OCI-LY1 (cell line): Measurements from ENCODE around the gene PRL.

Experiments used
- H2AFZ ChIP-seq: fragments of 200-600 bp; sonication (generic), shearing (Covaris generic); 2 replicates; pipeline ENCODE4 v1.6.0; 2014; ENCODE audit warnings: antibody characterized with exemption, mild to moderate bottlenecking, low read length
- H3F3A ChIP-seq: fragments of 200-600 bp; sonication (generic), shearing (Covaris generic); 2 replicates; pipeline ENCODE4 v1.6.0; 2014; ENCODE audit warnings: mild to moderate bottlenecking, antibody characterized with exemption, low read length, moderate library complexity; ENCODE audit not compliant: insufficient read depth
- H3K27ac ChIP-seq: fragments of 200-600 bp; sonication (generic); 2 replicates; pipeline ENCODE4 v1.5.1; 2014; ENCODE audit warnings: low read length, mixed run types, mild to moderate bottlenecking, low read depth; ENCODE audit not compliant: poor library complexity, severe bottlenecking
- H3K27me3 ChIP-seq: fragments of 200-600 bp; sonication (generic); 2 replicates; pipeline ENCODE4 v1.6.0; 2014; ENCODE audit warnings: antibody characterized with exemption, mild to moderate bottlenecking, low read length, moderate library complexity; ENCODE audit not compliant: insufficient read depth
- H3K36me3 ChIP-seq: fragments of 200-600 bp; sonication (generic); 2 replicates; pipeline ENCODE4 v1.6.1; 2014; ENCODE audit warnings: mild to moderate bottlenecking, antibody characterized with exemption, low read length, moderate library complexity, mixed read lengths; ENCODE audit not compliant: insufficient read depth
- H3K4me1 ChIP-seq: fragments of 200-600 bp; sonication (generic); 2 replicates; pipeline ENCODE4 v1.5.1; 2014; ENCODE audit warnings: mild to moderate bottlenecking, low read length, moderate library complexity; ENCODE audit not compliant: insufficient read depth, severe bottlenecking
- H3K4me2 ChIP-seq: fragments of 200-600 bp; sonication (generic), shearing (Covaris generic); 2 replicates; pipeline ENCODE4 v1.6.1; 2014; ENCODE audit warnings: low read length
- H3K4me3 ChIP-seq: fragments of 200-600 bp; sonication (generic); 2 replicates; pipeline ENCODE4 v1.5.1; 2014; ENCODE audit warnings: low read length, low read depth, mild to moderate bottlenecking, mixed read lengths; ENCODE audit not compliant: poor library complexity, severe bottlenecking
- H3K79me2 ChIP-seq: fragments of 200-600 bp; shearing (Covaris generic); 2 replicates; pipeline ENCODE4 v1.6.1; 2016; ENCODE audit warnings: mixed run types, low read length, mixed read lengths; ENCODE audit not compliant: insufficient read depth
- H3K9ac ChIP-seq: fragments of 200-600 bp; sonication (generic), shearing (Covaris generic); 2 replicates; pipeline ENCODE4 v1.6.1; 2014; ENCODE audit warnings: mild to moderate bottlenecking, low read length, mixed read lengths
- H3K9me2 ChIP-seq: fragments of 200-600 bp; sonication (generic), shearing (Covaris generic); 2 replicates; pipeline ENCODE4 v1.6.1; 2014; ENCODE audit warnings: low read depth, mild to moderate bottlenecking, low read length, mixed read lengths
- H3K9me3 ChIP-seq: fragments of 200-600 bp; shearing (Covaris generic); 2 replicates; pipeline ENCODE4 v1.6.1; 2014; ENCODE audit warnings: low read length, mixed read lengths
- H4K20me1 ChIP-seq: fragments of 200-600 bp; sonication (generic), shearing (Covaris generic); 2 replicates; pipeline ENCODE4 v1.6.0; 2016; ENCODE audit warnings: mild to moderate bottlenecking, low read length; ENCODE audit not compliant: insufficient read depth
- EZH2 ChIP-seq: fragments of 200-600 bp; sonication (generic), shearing (Covaris generic); IDR thresholded peaks from 2 replicates; pipeline ENCODE4 v1.8.0; 2017; ENCODE audit warnings: borderline replicate concordance, mixed run types, mild to moderate bottlenecking, antibody characterized with exemption, low read length, moderate library complexity, mixed read lengths
- TF ChIP-seq, protein P1 (sequence below): fragments of 200-600 bp; sonication (generic), shearing (Covaris generic); IDR thresholded peaks from 2 replicates; pipeline ENCODE4 v1.5.1; 2017; ENCODE audit warnings: mild to moderate bottlenecking, antibody characterized with exemption, low read length, moderate library complexity, mixed read lengths

The PRL gene

DNA sequence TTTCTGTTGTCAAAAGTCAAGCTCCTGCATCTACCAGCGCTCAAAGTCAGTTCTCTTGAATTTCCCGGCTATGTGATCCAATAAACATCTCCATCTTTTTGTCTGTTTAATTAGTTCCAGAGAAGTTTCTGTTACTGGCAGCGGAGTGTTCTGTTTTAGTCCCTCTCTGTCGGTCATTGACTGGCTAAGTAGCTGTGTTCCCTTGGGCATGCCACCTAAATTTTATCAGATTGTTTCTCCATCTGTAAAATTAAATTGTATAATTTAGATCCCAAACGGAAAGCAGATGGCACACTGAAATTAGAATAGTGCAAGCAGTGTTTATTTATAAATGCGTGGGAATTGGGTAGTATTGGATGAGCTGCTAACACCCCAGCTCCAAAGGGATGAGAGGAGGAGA lies 29.7 kb upstream of the PRL start:
- no peaks in the 10 kb centered on the region for H3F3A ChIP-seq
- TF ChIP-seq, protein P1, sequence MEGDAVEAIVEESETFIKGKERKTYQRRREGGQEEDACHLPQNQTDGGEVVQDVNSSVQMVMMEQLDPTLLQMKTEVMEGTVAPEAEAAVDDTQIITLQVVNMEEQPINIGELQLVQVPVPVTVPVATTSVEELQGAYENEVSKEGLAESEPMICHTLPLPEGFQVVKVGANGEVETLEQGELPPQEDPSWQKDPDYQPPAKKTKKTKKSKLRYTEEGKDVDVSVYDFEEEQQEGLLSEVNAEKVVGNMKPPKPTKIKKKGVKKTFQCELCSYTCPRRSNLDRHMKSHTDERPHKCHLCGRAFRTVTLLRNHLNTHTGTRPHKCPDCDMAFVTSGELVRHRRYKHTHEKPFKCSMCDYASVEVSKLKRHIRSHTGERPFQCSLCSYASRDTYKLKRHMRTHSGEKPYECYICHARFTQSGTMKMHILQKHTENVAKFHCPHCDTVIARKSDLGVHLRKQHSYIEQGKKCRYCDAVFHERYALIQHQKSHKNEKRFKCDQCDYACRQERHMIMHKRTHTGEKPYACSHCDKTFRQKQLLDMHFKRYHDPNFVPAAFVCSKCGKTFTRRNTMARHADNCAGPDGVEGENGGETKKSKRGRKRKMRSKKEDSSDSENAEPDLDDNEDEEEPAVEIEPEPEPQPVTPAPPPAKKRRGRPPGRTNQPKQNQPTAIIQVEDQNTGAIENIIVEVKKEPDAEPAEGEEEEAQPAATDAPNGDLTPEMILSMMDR = no peak
- TF ChIP-seq EZH2 = no peak
- no peak overlapping the region for H3K4me3 ChIP-seq
- no peak overlapping the region for H2AFZ ChIP-seq
- H3K79me2 ChIP-seq = no peaks in the 10 kb centered on the region
- H3K27me3 ChIP-seq = no peaks in the 10 kb centered on the region
- H3K9me2 ChIP-seq = no peaks in the 10 kb centered on the region
- H3K36me3 ChIP-seq = no peaks in the 10 kb centered on the region
- no peak overlapping the region for H3K4me2 ChIP-seq
- peaks cover 40% of the 10 kb centered on the region for H3K4me1 ChIP-seq
- no peaks in the 10 kb centered on the region for H3K9me3 ChIP-seq
- H3K27ac ChIP-seq = no peak overlapping the region
- H3K9ac ChIP-seq = no peak overlapping the region
- H4K20me1 ChIP-seq = no peaks in the 10 kb centered on the region

DNA sequence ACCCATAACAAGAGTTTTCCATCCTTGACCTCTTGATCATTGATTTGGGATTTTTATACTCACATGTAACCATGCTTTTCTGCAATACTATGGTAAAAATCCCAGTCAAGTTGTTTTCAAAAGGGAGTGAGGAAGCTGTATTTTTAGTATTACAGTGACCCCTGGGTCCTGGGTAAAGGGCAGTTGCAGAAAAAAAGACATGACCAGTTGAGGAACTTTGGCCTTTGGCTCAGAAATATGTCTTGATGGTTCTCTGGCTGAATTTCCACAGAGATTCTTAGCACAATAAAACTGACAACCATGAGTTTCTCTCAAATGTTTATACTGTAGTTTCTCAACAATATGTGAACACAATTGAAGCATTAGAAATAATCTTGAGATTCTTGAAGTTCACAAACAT lies 28.6 kb upstream of the PRL start:
- H3K27ac ChIP-seq = no peak overlapping the region
- H3K36me3 ChIP-seq = no peaks in the 10 kb centered on the region
- no peaks in the 10 kb centered on the region for H3K27me3 ChIP-seq
- no peak overlapping the region for H3K9ac ChIP-seq
- H3K4me2 ChIP-seq = no peak overlapping the region
- no peaks in the 10 kb centered on the region for H3K79me2 ChIP-seq
- TF ChIP-seq EZH2 = no peak
- TF ChIP-seq, protein P1 = no peak
- H3K9me2 ChIP-seq = no peaks in the 10 kb centered on the region
- no peak overlapping the region for H2AFZ ChIP-seq
- H3K9me3 ChIP-seq = no peaks in the 10 kb centered on the region
- H3K4me3 ChIP-seq = no peak overlapping the region
- H3K4me1 ChIP-seq = peaks cover 50% of the 10 kb centered on the region
- no peaks in the 10 kb centered on the region for H4K20me1 ChIP-seq
- peaks cover 6% of the 10 kb centered on the region; the same call in 1 of the 2 replicates for H3F3A ChIP-seq

DNA sequence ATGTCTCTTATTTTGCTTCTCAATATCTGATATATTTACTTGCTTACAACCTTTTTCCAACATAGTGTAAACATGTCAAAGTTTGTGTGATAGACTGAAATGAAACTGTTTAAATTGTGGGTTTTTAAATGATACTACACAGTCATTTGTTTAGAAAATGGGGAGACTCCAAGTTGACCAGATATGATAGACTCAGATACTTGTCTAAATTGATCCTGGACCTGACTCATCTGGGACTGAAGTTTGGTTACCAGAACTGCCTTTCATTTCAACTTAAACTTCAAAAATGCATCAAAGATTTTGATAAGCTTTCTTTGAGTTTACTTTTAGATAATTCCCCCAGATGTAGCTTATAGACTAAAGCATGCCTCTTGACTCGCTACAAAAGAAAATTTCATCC lies 27.0 kb upstream of the PRL start:
- H3K9me2 ChIP-seq = no peaks in the 10 kb centered on the region
- no peaks in the 10 kb centered on the region for H4K20me1 ChIP-seq
- no peak overlapping the region for H2AFZ ChIP-seq
- TF ChIP-seq, protein P1 = no peak
- TF ChIP-seq EZH2 = no peak
- no peaks in the 10 kb centered on the region for H3K9me3 ChIP-seq
- peak overlapping the region; percentile 96 for H3K27ac ChIP-seq
- no peaks in the 10 kb centered on the region for H3K36me3 ChIP-seq
- no peaks in the 10 kb centered on the region for H3K27me3 ChIP-seq
- peaks cover 6% of the 10 kb centered on the region; the same call in 1 of the 2 replicates for H3F3A ChIP-seq
- peaks cover 60% of the 10 kb centered on the region for H3K4me1 ChIP-seq
- H3K79me2 ChIP-seq = no peaks in the 10 kb centered on the region
- H3K4me3 ChIP-seq = no peak overlapping the region
- no peak overlapping the region for H3K4me2 ChIP-seq
- no peak overlapping the region for H3K9ac ChIP-seq
